Retinal pigment epithelial cell (primary cell): Measurements from ENCODE around the gene ARHGAP25.
"Not testable (repeated sequence)": the region's sequence is repeated elsewhere in the genome, so short reads cannot be mapped to it uniquely, and the experiment has no call there.

ENCODE experiments used
- DNase-seq: peaks from one replicate; pipeline ENCODE4 v3.0.0-alpha.2; 2010; ENCODE audit warnings: low read depth
- H3K4me3 ChIP-seq: 2 replicates; pipeline ENCODE4 v1.5.1; 2011; ENCODE audit warnings: mild to moderate bottlenecking, low read length, control low read depth, moderate library complexity
- TF ChIP-seq, protein P1 (sequence below): conservative IDR thresholded peaks from 2 replicates; pipeline ENCODE4 v1.5.1; 2011; ENCODE audit warnings: low read depth, low read length, control low read depth, inconsistent platforms

Gene ARHGAP25

DNA sequence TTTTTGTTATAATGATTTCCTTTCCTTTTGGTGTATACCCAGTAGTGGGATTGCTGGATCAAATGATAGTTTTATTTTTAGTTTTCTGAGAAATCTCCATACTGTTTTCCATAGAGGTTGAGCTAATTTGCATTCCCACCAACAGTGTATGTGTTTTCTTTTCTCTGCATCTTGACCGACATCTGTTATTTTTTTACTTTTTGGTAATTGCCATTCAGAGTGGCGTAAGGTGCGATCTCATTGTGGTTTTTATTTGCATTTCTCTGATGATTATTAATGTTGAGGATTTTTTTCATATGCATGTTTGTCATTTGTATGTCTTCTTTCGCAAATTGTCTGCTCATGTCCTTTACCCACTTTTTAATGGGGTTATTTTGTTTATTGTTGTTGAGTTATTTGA, 58.1 kb downstream of the ARHGAP25 start:
- TF ChIP-seq, protein P1, sequence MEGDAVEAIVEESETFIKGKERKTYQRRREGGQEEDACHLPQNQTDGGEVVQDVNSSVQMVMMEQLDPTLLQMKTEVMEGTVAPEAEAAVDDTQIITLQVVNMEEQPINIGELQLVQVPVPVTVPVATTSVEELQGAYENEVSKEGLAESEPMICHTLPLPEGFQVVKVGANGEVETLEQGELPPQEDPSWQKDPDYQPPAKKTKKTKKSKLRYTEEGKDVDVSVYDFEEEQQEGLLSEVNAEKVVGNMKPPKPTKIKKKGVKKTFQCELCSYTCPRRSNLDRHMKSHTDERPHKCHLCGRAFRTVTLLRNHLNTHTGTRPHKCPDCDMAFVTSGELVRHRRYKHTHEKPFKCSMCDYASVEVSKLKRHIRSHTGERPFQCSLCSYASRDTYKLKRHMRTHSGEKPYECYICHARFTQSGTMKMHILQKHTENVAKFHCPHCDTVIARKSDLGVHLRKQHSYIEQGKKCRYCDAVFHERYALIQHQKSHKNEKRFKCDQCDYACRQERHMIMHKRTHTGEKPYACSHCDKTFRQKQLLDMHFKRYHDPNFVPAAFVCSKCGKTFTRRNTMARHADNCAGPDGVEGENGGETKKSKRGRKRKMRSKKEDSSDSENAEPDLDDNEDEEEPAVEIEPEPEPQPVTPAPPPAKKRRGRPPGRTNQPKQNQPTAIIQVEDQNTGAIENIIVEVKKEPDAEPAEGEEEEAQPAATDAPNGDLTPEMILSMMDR = no peak
- no peak overlapping the region for H3K4me3 ChIP-seq
- DNase-seq = no peak

DNA sequence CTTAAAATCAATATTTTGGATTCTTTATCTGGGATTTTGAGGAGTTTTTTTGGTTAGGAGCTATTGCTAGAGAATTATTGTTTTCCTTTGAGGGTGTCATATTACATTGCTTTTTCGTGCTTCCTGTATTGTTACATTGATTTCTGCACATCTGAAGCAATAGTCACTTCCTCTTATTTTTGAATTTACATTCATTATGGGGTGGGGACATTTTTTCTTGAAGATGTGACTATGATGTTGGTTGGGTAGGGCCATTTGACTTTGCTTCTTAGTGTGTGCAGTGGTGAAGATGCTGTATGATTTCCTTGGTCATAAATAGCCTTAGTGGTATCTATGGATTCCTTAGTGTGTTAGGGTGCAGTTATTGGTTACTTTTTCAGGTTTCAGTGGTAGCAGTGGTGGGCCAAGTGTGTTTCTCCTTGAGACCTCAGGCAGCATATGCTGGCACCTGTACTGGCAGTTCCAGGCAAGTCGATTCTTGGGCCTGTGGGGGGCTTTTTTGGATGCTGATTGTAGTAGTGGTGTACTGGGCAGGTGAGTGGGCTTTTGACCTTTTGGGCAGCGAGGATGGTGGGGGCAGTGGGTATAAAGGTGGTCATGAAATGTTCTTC, 61.8 kb downstream of the ARHGAP25 start:
- no peak overlapping the region for H3K4me3 ChIP-seq
- TF ChIP-seq, protein P1 = no peak
- no peak for DNase-seq

GRCh38 chr2:68798569-68798968, 64.0 kb downstream of the ARHGAP25 start:
- DNase-seq = no peak
- TF ChIP-seq, protein P1 = no peak
- no peak overlapping the region for H3K4me3 ChIP-seq

DNA sequence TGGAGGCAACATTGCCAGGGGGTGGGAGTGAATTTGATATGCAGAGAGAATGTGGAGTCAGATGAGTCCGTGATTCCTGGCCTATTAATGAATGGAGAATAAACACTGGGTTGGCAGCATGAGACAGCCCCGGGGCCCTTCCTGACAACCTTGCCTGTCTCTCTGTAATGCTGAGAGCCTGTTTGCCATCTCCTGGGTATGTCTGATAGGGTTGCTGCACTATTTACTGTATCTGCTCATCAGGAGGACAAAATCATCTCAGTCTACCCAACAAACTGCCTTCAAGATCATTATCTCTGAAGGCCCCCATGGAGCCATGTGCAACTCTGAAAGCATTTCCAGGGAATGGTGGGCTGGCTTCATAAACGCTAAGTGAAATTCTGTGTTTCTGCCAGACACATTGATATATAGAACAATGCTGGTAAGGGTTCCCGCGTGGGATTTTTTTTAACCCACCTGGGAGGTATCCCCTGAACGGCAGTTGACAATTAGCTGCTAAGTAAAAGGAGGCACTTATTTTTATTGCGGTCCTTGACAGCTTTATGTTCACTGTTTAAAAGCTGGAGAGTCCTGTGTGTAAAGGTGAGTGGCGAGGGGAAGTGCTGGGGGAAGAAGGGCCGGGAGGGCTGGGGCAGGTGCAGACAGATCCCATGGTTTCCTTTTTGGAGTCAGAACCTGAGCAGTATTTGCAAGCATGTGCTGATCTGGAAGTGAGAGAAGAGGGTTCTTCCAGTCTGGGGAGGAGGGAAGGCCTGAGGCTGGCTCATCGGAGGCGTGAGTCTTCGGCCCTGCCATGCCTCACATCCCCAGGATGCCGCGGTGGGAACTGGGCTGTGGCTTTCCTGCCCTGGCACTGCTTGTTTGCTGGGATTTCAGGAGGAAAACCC, 64.8 kb downstream of the ARHGAP25 start:
- TF ChIP-seq, protein P1 = no peak
- DNase-seq = no peak
- no peak overlapping the region for H3K4me3 ChIP-seq

DNA sequence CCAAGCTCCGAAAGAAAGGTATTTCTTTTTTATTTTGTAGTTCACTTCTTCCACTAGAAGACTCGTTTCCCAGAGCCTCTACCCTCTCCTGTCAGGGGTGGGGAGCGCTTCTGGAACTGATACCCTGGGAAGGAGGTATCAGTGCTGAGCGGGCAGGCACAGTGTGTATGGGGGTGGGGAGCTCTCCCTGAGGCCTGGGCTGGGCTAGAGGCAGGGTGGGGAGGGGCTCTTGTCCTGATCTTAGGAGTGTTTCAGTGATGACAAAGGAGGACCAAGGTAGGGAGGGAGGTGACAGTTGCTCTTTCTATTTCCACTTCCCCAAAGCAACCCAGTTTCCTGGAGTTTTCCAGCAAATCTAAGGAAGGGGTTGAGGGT, 65.4 kb downstream of the ARHGAP25 start:
- TF ChIP-seq, protein P1 = no peak
- H3K4me3 ChIP-seq = no peak overlapping the region
- DNase-seq = no peak

DNA sequence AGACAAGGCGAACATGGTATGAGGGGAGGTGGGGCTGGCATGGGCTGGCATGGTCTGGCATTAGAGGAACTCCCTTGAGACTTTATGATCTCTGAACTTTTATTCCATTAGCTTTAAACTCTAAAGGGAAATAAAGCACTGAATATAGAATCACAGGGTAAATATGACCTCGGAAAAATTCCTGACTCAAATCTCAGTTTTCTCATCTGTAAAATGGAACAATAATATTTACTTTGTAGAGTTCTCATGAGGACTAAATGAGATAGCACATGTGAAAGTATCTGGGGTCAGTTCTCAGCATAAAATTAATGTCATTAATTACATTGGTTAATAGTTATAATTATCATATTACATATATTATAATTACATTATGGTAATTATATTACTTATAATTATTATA, 65.9 kb downstream of the ARHGAP25 start:
- no peak overlapping the region for H3K4me3 ChIP-seq
- TF ChIP-seq, protein P1 = no peak
- DNase-seq = no peak

DNA sequence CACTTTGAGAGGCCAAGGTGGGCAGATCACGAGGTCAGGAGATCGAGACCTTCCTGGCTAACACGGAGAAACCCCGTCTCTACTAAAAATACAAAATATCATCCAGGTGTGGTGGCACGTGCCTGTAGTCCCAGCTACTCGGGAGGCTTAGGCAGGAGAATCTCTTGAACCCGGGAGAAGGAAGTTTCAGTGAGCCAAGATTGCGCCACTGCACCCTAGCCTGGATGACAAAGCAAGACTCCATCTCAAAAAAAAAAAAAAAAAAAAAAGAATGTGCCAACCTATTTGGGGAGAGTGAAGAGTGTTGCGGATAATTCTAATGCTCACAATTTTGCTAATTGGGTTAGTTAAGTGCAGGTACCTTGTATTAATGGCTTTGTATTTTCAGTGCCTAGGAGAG, 67.5 kb downstream of the ARHGAP25 start:
- not testable (repeated sequence) for DNase-seq, H3K4me3 ChIP-seq
